RWPE2 (cell line): ENCODE data around the gene RANBP1.

Experiments
- ATAC-seq: fragments of 200-7000 bp; cut with Tn5 transposase; 3 replicates; pipeline ENCODE4 v1.9.1; 2021; ENCODE audit warnings: low read depth
- DNase-seq: peaks from one replicate; pipeline ENCODE4 v3.0.0-alpha.2; 2020; ENCODE audit warnings: low spot score
- H3K27ac ChIP-seq: fragments of 450-650 bp; 2 replicates; pipeline ENCODE4 v1.5.1; 2017; ENCODE audit warnings: mild to moderate bottlenecking; ENCODE audit not compliant: poor library complexity, severe bottlenecking
- H3K27me3 ChIP-seq: fragments of 250-450 bp; sonication (Bioruptor Pico); 2 replicates; pipeline ENCODE4 v1.5.1; 2021; ENCODE audit warnings: mild to moderate bottlenecking, moderate library complexity; ENCODE audit not compliant: insufficient read depth, poor library complexity, severe bottlenecking
- H3K36me3 ChIP-seq: fragments of 250-450 bp; sonication (Bioruptor Pico); 2 replicates; pipeline ENCODE4 v1.5.1; 2020; ENCODE audit warnings: low read depth, mild to moderate bottlenecking, moderate library complexity
- H3K4me1 ChIP-seq: fragments of 250-450 bp; sonication (Bioruptor Pico); 2 replicates; pipeline ENCODE4 v1.5.1; 2021; ENCODE audit warnings: mild to moderate bottlenecking, moderate library complexity; ENCODE audit not compliant: insufficient read depth, poor library complexity, severe bottlenecking
- H3K4me3 ChIP-seq: fragments of 250-450 bp; sonication (Bioruptor Pico); 2 replicates; pipeline ENCODE4 v1.5.1; 2021; ENCODE audit warnings: mild to moderate bottlenecking, moderate library complexity; ENCODE audit not compliant: severe bottlenecking
- H3K9me3 ChIP-seq: fragments of 250-450 bp; sonication (Bioruptor Pico); 2 replicates; pipeline ENCODE4 v1.5.1; 2021; ENCODE audit warnings: mild to moderate bottlenecking, moderate library complexity; ENCODE audit not compliant: severe bottlenecking
- CTCF ChIP-seq: fragments of 450-650 bp; IDR thresholded peaks from one replicate; pipeline ENCODE4 v1.5.1; 2017; ENCODE audit warnings: mild to moderate bottlenecking, moderate library complexity; ENCODE audit not compliant: poor library complexity, severe bottlenecking

Gene RANBP1

GRCh38 chr22:20095521-20095920 lies 20.4 kb upstream of the RANBP1 start:
- Histone ChIP-seq H3K4me1 (no peaks in the 10 kb centered on the region), H3K27me3 (no peaks in the 10 kb centered on the region), H3K4me3 (no peak overlapping the region), H3K36me3 (peaks cover 99% of the 10 kb centered on the region), H3K27ac (no peak overlapping the region), H3K9me3 (peaks cover 5% of the 10 kb centered on the region)
- TF ChIP-seq CTCF: no peak
- no peak for DNase-seq
- ATAC-seq: no peak

GRCh38 chr22:20096574-20097420 lies 19.1 kb upstream of the RANBP1 start:
- no peak overlapping the region for H3K27ac ChIP-seq
- H3K36me3 ChIP-seq: peaks cover 97% of the 10 kb centered on the region
- H3K27me3 ChIP-seq: no peaks in the 10 kb centered on the region
- no peak for TF ChIP-seq CTCF
- H3K9me3 ChIP-seq: peaks cover 5% of the 10 kb centered on the region
- no peak for DNase-seq
- H3K4me1 ChIP-seq: no peaks in the 10 kb centered on the region
- H3K4me3 ChIP-seq: no peak overlapping the region
- ATAC-seq: no peak

- Histone ChIP-seq H3K4me1 (no peaks in the 10 kb centered on the region), H3K27me3 (no peaks in the 10 kb centered on the region), H3K9me3 (peaks cover 5% of the 10 kb centered on the region), H3K27ac (no peak overlapping the region), H3K36me3 (peaks cover 96% of the 10 kb centered on the region), H3K4me3 (no peak overlapping the region)
- ATAC-seq (no peak), DNase-seq (no peak)
- TF ChIP-seq CTCF: no peak
Observed at GRCh38 chr22:20099099-20099711, 16.7 kb upstream of the RANBP1 start.

GRCh38 chr22:20101638-20102037 lies 14.3 kb upstream of the RANBP1 start:
- H3K4me3 ChIP-seq: no peak overlapping the region
- H3K9me3 ChIP-seq: peaks cover 1% of the 10 kb centered on the region
- no peak for DNase-seq
- no peaks in the 10 kb centered on the region for H3K27me3 ChIP-seq
- no peak for TF ChIP-seq CTCF
- no peak for ATAC-seq
- no peak overlapping the region for H3K27ac ChIP-seq
- peaks cover 96% of the 10 kb centered on the region for H3K36me3 ChIP-seq
- no peaks in the 10 kb centered on the region for H3K4me1 ChIP-seq
